ENCODE data around the gene DISP3.
"Not testable (repeated sequence)": the region's sequence is repeated elsewhere in the genome, so short reads cannot be mapped to it uniquely, and the experiment has no call there.

The DISP3 gene

GRCh38 chr1:11558871-11559590 is 80.1 kb downstream of the DISP3 start:
- no peak for DNase-seq

DNA sequence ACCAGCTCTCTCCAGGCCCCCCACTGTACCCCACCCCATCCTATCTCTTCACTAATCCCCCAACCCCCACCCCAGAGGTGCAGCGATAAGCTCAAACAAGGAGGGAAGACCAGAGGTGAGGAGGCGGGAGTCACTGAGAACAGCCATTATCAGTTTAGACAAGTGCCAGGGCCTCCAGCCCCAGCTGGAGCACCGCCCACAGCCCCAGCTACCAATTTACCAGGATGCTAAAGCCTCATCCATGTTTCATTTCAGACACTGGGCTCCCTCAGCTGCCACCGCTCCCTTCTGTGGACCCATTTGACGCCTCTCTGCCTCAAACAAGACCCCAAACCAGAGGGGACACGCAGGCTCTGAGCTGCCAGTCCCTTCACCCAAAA is 80.6 kb downstream of the DISP3 start:
- no peak for DNase-seq

DNA sequence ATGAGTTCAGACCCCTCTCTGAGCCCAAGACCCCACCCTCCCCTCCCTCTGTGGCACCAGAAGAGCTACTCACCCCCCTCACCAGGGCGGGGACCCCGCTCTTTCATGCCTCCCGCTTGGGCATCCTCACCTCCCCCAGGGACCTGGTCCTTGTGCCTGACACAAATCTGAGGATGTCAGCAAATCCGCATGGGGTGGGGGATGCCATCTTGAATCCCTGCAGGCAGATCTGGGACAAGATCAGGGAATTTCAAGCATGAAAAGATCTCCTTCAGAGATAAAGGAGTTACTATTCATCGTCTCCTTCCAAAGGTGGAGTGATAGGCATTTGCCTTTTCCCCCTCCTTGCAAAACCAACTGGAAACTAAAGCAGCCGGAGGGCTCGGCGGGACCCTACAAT is 81.1 kb downstream of the DISP3 start:
- no peak for DNase-seq

- no peak for DNase-seq
These were observed 82.8 kb downstream of the DISP3 start for GRCh38 chr1:11561740-11562139.

GRCh38 chr1:11562664-11563063 is 83.7 kb downstream of the DISP3 start:
- no peak for DNase-seq

DNA sequence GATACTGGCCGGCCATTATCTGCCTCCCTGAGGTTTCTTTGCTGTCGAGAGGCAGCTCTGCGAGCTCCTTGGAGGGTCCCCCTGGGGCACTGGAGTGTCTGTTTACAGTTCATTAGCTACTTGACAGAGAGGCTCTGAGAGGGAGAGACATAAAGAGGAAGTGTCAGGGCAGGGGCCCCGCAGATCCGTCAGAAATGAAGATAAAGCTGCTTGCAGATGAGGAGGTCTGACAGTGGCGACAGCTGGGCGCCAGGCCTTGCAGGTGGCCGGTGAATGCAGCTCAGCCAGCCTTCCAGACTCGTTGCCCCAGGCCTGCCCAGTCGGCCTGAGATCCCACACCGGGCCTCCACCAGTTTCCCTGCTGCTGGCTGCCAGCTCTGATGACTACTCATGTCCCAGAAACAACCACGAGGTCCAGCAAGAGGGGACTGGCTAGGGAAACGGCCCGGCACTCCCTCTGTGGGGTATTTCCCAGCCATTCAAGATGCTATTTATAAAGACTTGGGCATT is 84.7 kb downstream of the DISP3 start:
- DNase-seq: no peak

DNA sequence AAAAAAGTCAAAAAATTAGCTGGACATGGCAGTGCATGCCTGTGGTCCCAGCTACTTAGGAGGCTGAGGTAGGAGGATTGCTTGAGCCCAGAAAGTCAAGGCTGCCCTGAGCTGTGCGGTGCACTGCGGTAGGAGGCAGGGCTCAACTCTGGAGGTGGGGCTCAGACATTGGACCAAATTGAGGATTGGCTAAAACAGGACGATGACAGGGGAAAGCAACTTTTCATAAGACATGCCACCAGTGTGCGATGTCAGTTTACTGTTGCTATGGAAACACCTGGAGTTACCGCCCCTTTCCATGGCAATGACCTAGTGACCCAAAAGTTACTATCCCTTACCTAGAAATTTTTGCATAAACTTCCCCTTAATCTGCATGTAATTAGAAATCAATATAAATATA is 85.3 kb downstream of the DISP3 start:
- no peak for DNase-seq

GRCh38 chr1:11566042-11566850 is 87.3 kb downstream of the DISP3 start:
- DNase-seq: no peak

GRCh38 chr1:11567244-11568065 is 88.5 kb downstream of the DISP3 start:
- no peak for DNase-seq

DNA sequence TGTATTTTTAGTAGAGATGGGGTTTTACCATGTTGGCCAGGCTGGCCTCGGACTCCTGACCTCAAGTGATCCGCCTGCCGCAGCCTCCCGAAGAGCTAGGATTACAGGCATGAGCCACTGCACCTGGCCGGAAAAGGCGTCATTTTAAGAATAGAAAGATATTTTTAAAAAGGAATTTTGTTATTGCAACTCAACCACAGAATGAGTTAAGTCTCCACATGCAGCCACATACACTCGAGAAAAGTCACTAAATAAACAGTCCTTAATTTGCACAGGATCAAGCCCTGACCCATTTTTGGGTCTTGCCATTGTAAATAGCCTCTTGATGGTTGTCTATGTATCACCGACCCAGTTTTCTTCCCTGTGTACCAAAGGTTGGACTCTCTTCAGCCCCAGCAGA is 89.7 kb downstream of the DISP3 start:
- no peak for DNase-seq

DNA sequence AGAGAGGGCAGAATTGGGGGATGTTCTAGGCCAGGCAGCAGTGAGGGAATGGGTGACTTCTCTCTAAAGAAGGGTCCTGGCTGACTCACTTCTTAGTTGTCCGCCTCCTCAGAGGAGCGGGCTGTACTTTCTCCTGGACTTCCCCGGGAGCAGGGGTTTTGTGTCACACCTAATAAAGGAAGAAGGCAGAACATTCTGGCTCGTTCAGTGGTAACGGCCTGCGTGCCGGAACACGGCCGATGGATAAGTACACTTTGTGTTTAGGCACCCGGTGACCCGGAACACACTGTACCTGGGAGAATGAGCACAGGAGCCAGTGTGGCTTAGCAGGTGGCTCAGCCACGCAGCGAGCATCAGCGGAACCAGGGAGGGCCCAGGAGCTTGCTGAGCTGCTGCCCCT is 90.6 kb downstream of the DISP3 start:
- no peak for DNase-seq

DNA sequence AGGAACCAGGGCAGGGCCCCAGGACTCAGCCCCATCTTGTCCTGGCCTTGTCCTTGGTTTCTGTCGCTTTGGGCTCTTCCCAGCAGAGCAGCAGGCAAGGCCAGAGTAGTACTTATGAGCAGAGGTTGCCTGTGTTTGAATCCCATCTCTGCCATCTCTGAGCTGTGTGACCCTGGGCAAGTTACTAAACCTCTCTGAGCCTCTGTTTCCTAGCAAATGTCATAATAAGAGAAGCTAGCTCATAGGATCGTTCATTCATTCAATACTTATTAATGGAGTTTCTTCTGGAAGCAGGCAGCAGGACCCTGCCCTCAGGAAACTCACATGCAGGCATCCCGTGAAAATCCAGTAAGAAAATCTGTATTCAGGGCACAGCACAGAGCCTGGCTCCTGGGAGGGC is 91.0 kb downstream of the DISP3 start:
- DNase-seq: no peak

GRCh38 chr1:11570821-11571380 is 91.9 kb downstream of the DISP3 start:
- no peak for DNase-seq

DNA sequence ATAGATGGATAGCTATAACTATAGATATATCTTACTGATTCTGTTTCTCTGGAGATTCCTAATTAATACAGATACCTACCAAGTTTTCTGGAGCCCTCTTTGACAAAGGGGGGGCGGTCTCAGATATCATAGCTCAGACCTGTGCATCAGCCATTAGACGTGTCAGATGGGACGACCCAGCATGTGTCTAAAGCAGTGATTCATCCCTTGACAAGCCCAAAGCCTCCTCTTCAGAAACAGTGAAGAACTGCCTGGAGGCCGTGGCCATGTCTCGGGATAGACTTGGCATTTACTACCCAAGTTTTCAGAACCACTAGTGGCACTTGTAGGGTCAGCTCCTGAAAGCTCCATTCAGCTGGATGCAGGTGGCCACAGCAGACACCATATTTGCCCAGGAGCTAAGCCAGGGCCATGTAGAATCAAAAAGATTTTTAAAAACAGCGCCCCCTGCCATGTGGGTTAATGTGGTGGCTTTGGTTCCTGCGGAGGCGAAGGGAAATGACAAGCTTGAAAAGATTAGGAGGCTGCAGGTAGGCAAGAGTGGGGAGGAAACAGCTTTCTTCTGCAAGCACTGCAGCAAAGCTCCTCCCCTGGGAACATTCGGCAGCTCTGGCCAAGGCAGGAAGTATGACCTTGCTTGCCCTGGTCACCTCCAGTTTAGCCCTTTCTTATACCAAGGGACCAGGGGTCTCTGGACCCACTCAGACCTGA is 93.1 kb downstream of the DISP3 start:
- DNase-seq: no peak

GRCh38 chr1:11573116-11573692 is 94.2 kb downstream of the DISP3 start:
- DNase-seq: no peak

- DNase-seq: no peak
These were observed 96.6 kb downstream of the DISP3 start for GRCh38 chr1:11575553-11575952.

DNA sequence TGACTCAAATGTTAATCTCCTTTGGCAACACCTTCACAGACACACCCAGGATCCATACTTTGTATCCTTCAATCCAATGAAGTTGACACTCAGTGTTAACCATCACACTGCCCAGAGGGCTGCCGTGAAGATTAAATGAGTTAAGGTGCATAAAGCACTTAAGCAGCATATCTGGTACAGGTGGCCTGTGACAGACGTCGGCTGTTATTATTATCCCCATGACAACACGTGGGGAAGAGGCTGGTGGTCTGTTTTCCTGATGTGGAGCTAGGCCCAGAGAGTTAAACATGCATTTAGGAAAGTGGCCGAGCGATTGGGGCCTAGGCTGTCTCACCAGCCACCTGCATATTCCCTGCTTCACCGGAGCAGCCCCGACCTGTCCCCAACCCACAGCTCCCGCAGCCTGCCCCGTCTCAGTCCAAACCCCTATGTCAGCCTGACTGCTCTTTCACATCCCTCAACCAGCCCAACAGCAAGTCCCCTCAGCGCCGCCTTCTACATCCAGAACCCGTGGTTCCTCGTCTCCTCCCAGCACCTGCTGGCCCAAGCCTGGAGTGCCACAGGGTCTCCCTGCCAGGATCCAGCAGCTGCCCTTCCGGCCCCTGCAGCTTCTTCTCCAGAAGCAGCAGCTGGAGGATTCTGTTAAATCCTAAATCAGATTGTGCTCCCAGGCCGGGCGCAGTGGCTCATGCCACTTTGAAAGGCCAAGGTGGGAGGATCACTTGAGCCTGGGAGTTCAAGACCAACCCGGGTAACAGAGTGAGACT is 97.3 kb downstream of the DISP3 start:
- no peak for DNase-seq

DNA sequence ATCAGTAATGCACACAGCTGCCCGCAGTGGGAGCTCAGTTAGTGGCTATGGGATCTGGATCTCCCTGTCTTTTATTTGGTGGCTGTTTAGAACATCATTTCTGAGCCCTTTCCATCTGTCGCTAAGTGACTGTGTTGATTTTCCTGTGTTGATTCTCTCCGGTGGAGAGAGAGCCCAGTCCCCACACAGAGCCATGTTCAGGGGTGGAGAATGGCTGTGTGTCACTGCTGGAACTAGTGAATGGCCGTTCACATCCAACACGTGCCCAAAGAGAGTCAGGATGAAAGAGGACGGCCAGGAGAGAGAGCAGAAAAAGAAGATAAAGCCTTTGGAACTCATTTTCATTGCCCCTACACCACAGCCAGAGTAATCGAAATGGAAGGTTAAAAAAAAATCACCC is 99.0 kb downstream of the DISP3 start:
- DNase-seq: no peak

GRCh38 chr1:11579506-11579905 is 100.6 kb downstream of the DISP3 start:
- DNase-seq: no peak

GRCh38 chr1:11580049-11580448 is 101.1 kb downstream of the DISP3 start:
- DNase-seq: not testable (repeated sequence)

- no peak for DNase-seq
These were observed 102.6 kb downstream of the DISP3 start for GRCh38 chr1:11581445-11581991.

All from activated CD4-positive, alpha-beta T cell treated with anti-CD3 and anti-CD28 coated beads for 1 hour (primary cell).